ENCODE results near the gene MIB1.

GRCh38 chr18:21858544-21858943 is 118.0 kb downstream of the MIB1 start:
- TF ChIP-seq CTCF (IDR thresholded peaks at IDR 0.05) = no peak
- TF ChIP-seq POLR2A (IDR thresholded peaks at IDR 0.05) = no peak
